AG04450 (cell line): ENCODE measurements around the gene KAT6B. TPM values are rescaled to one million over a fixed set of nuclear protein-coding genes. Genes with fewer than 3 reads are reported as not detected.

Source experiments
- CTCF ChIA-PET: fragments of 300-600, 350-600 bp; formaldehyde crosslinking; extraction: SDS; loops from one replicate; lab custom pipeline; 2022; ENCODE audit warnings: antibody characterized with exemption, inconsistent platforms; lab: Charles Lee
- POLR2A ChIA-PET: fragments of 350-600 bp; formaldehyde crosslinking; extraction: SDS; loops from one replicate; lab custom pipeline; 2021; ENCODE audit warnings: antibody characterized with exemption, inconsistent platforms; lab: Yijun Ruan, JAX
- DNase-seq: peaks from one replicate; pipeline ENCODE4 v3.0.0-alpha.2; 2011; ENCODE audit warnings: low read depth, low spot score
- H3K27ac ChIP-seq: one replicate; pipeline ENCODE4 v1.5.1; 2012; ENCODE audit warnings: low read depth, low read length, control low read depth
- H3K27me3 ChIP-seq: one replicate; pipeline ENCODE4 v1.6.0; 2012; ENCODE audit warnings: low read length; ENCODE audit not compliant: control insufficient read depth, insufficient read depth
- H3K4me3 ChIP-seq: 2 replicates; pipeline ENCODE4 v1.5.1; 2011; ENCODE audit warnings: mild to moderate bottlenecking, low read depth, low read length, control low read depth
- H3K9me3 ChIP-seq: 2 replicates; pipeline ENCODE4 v1.5.1; 2012; ENCODE audit warnings: low read length; ENCODE audit not compliant: control insufficient read depth, insufficient read depth
- CTCF ChIP-seq: IDR thresholded peaks from 2 replicates; pipeline ENCODE4 v1.5.1; 2011; ENCODE audit warnings: low read depth, low read length, control low read depth, inconsistent platforms
- polyA plus RNA-seq: library from polyadenylated mRNA; depleted of rRNA; stranded (reverse); fragments of >200 nt; gene quantifications from 2 replicates; pipeline ENCODE4 v1.2.3, GENCODE V29; 2011

KAT6B gene
- polyA plus RNA-seq, 1 experiment, result 10.4 TPM

GRCh38 chr10:75038335-75038734, 211.9 kb downstream of the KAT6B start:
- H3K27me3 ChIP-seq, result no peaks in the 10 kb centered on the region
- CTCF ChIA-PET, result interaction anchor here (1.1 kb wide), 1 partner anchor 10 kb away, joined by 5 read pairs; no protein-coding TSS in a partner anchor
- H3K27ac ChIP-seq, result peak overlapping the region; percentile 68
- TF ChIP-seq CTCF, result no peak
- DNase-seq, result peak; percentile 20
- peaks cover 2% of the 10 kb centered on the region; the same call in 1 of the 2 replicates for H3K9me3 ChIP-seq
- no peak overlapping the region for H3K4me3 ChIP-seq
- POLR2A ChIA-PET, result interaction anchor here (0.6 kb wide), 1 partner anchor 35 kb away, joined by 3 read pairs; no protein-coding TSS in a partner anchor

- POLR2A ChIA-PET, result no interaction called here
- no peak for DNase-seq
- H3K27ac ChIP-seq, result no peak overlapping the region
These were observed 214.2 kb downstream of the KAT6B start for GRCh38 chr10:75040576-75040975.

GRCh38 chr10:75042292-75042974, 216.0 kb downstream of the KAT6B start:
- TF ChIP-seq CTCF, result no peak
- H3K27ac ChIP-seq, result peak overlapping the region; percentile 85
- H3K9me3 ChIP-seq, result peaks cover 8% of the 10 kb centered on the region
- ChIA-PET POLR2A (interaction anchor here (0.6 kb wide), 1 partner anchor 1011 kb away, joined by 6 read pairs; no protein-coding TSS in a partner anchor), CTCF (no interaction called here)
- H3K4me3 ChIP-seq, result no peak overlapping the region
- H3K27me3 ChIP-seq, result peaks cover 8% of the 10 kb centered on the region
- DNase-seq, result peak; percentile 52

More at GRCh38 chr10:75040576-75040975, 214.2 kb downstream of the KAT6B start:
- Histone ChIP-seq H3K27me3 (no peaks in the 10 kb centered on the region), H3K9me3 (peaks cover 8% of the 10 kb centered on the region), H3K4me3 (no peak overlapping the region)
- TF ChIP-seq CTCF, result no peak
- CTCF ChIA-PET, result interaction anchor here (0.5 kb wide), 1 partner anchor 526 kb away, joined by 4 read pairs; no protein-coding TSS in a partner anchor

- peak overlapping the region; percentile 85 for H3K27ac ChIP-seq
- CTCF ChIA-PET, result no interaction called here
- H3K9me3 ChIP-seq, result peaks cover 8% of the 10 kb centered on the region
- no peak for TF ChIP-seq CTCF
- peaks cover 8% of the 10 kb centered on the region for H3K27me3 ChIP-seq
- POLR2A ChIA-PET, result no interaction called here
- no peak for DNase-seq
- no peak overlapping the region for H3K4me3 ChIP-seq
These were observed 217.1 kb downstream of the KAT6B start for GRCh38 chr10:75043256-75044131.
